Measurements from ENCODE around the gene DOCK9.
"Not testable (repeated sequence)": the region's sequence is repeated elsewhere in the genome, so short reads cannot be mapped to it uniquely, and the experiment has no call there.

The DOCK9 gene

GRCh38 chr13:98812186-98812790 is 165.6 kb downstream of the DOCK9 start:
- not testable (repeated sequence) for DNase-seq

- DNase-seq: no peak
Observed at GRCh38 chr13:98810746-98811145, 167.1 kb downstream of the DOCK9 start.

- no peak for DNase-seq
Observed at GRCh38 chr13:98809345-98809777, 168.5 kb downstream of the DOCK9 start.

- DNase-seq: no peak
Observed at GRCh38 chr13:98807774-98808173, 170.1 kb downstream of the DOCK9 start.

- no peak for DNase-seq
Observed at GRCh38 chr13:98804336-98804855, 173.5 kb downstream of the DOCK9 start.

GRCh38 chr13:98803921-98804320 is 173.9 kb downstream of the DOCK9 start:
- no peak for DNase-seq

- no peak for DNase-seq
Observed at GRCh38 chr13:98803111-98803561, 174.7 kb downstream of the DOCK9 start.

- no peak for DNase-seq
Observed at GRCh38 chr13:98802559-98802958, 175.3 kb downstream of the DOCK9 start.

GRCh38 chr13:98801626-98802418 is 176.0 kb downstream of the DOCK9 start:
- no peak for DNase-seq

GRCh38 chr13:98800078-98800477 is 177.8 kb downstream of the DOCK9 start:
- no peak for DNase-seq

- DNase-seq: no peak
Observed at GRCh38 chr13:98798849-98799645, 178.8 kb downstream of the DOCK9 start.

- no peak for DNase-seq
Observed at GRCh38 chr13:98797456-98797855, 180.4 kb downstream of the DOCK9 start.

GRCh38 chr13:98796798-98797197 is 181.1 kb downstream of the DOCK9 start:
- DNase-seq: no peak

- no peak for DNase-seq
Observed at GRCh38 chr13:98796191-98796590, 181.7 kb downstream of the DOCK9 start.

- no peak for DNase-seq
Observed at GRCh38 chr13:98795220-98795619, 182.6 kb downstream of the DOCK9 start.

GRCh38 chr13:98794498-98794897 is 183.4 kb downstream of the DOCK9 start:
- DNase-seq: no peak

- no peak for DNase-seq
Observed at GRCh38 chr13:98792785-98793495, 184.9 kb downstream of the DOCK9 start.

- DNase-seq: no peak
Observed at GRCh38 chr13:98792321-98792720, 185.5 kb downstream of the DOCK9 start.

- DNase-seq: no peak
Observed at GRCh38 chr13:98791611-98792010, 186.3 kb downstream of the DOCK9 start.

GRCh38 chr13:98787996-98788395 is 189.9 kb downstream of the DOCK9 start:
- no peak for DNase-seq

- DNase-seq: no peak
Observed at GRCh38 chr13:98787173-98787572, 190.7 kb downstream of the DOCK9 start.

GRCh38 chr13:98786023-98786422 is 191.8 kb downstream of the DOCK9 start:
- no peak for DNase-seq

- DNase-seq: no peak
Observed at GRCh38 chr13:98785405-98785804, 192.5 kb downstream of the DOCK9 start.

All from stimulated activated CD4-positive, alpha-beta T cell treated with anti-CD3 and anti-CD28 coated beads, Interleukin-15, amount 100 ng/mL, for 24 hours (primary cell).